Gastroesophageal sphincter (tissue), 3 donors: ENCODE data around the gene CACUL1.

Experiments used
- CTCF ChIP-seq, 4 experiments: fragments of 200-600 bp in 2 of 4; fragments of 450-650 bp in 2 of 4; sonication (generic) in 1 of 4; IDR thresholded peaks; one replicate each; pipeline ENCODE4 v1.5.1; 2017 to 2019; ENCODE audit warnings: antibody characterized with exemption in 4 of 4, mild to moderate bottlenecking in 2 of 4, moderate library complexity in 2 of 4
- POLR2AphosphoS5 ChIP-seq: sonication (generic); formaldehyde crosslinking; IDR thresholded peaks from one replicate; pipeline ENCODE4 v1.6.1; 2017; ENCODE audit warnings: antibody characterized with exemption

GRCh38 chr10:118701529-118702323 lies 53.0 kb downstream of the CACUL1 start:
- TF ChIP-seq POLR2AphosphoS5: no peak
- no peak for TF ChIP-seq CTCF (IDR thresholded peaks at IDR 0.05)
